ENCODE measurements around the gene NR1D2.
"Not testable (repeated sequence)": the region's sequence is repeated elsewhere in the genome, so short reads cannot be mapped to it uniquely, and the experiment has no call there.

NR1D2 gene

DNA sequence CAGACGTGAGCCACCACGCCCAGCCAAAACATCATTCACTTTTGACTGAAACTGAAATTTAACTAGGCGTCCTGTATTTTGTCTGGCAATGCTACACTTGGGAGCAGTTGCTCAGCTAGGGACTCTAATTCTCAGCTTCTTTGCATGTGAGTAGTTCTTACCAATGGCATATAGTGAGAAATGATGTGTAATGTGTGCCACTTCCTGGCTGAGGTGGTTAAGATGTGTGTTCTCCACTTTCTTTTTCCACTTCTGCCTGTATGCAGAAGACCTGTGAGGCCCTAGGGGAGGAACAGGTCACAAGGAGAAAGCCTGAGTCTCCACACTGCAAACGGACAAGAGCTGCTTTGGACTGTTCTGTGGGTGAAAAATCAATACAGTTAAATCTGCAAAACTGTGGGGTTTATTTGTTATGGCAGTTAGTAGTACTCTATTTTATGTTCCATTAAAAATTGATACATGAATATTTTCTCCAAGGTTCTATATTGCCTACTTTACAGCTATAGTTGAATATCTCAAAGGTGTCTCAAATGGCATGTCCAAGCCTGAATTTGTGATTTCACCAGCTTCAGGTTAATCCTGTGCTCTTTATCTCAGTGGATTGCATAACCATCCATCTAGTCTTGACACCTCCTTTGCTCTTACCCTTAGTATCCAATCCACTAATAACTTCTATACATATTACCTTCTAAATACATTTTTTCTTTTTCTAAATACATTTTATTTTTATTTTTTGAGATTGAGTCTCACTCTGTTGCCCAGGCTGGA is 59.3 kb downstream of the NR1D2 start:
- TF ChIP-seq, protein P1, sequence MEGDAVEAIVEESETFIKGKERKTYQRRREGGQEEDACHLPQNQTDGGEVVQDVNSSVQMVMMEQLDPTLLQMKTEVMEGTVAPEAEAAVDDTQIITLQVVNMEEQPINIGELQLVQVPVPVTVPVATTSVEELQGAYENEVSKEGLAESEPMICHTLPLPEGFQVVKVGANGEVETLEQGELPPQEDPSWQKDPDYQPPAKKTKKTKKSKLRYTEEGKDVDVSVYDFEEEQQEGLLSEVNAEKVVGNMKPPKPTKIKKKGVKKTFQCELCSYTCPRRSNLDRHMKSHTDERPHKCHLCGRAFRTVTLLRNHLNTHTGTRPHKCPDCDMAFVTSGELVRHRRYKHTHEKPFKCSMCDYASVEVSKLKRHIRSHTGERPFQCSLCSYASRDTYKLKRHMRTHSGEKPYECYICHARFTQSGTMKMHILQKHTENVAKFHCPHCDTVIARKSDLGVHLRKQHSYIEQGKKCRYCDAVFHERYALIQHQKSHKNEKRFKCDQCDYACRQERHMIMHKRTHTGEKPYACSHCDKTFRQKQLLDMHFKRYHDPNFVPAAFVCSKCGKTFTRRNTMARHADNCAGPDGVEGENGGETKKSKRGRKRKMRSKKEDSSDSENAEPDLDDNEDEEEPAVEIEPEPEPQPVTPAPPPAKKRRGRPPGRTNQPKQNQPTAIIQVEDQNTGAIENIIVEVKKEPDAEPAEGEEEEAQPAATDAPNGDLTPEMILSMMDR (IDR thresholded peaks at IDR 0.05; ENCODE audit: extremely low read depth, insufficient read depth, missing control alignments) = no peak
- no peak for DNase-seq (ENCODE audit: low spot score)
- in situ Hi-C loops (cut with MboI; ENCODE audit: low pct_unique_long_range_greater_than_20kb, low sequenced_read_pairs, unreplicated experiment) = no loop called here

- no peak for DNase-seq (ENCODE audit: low spot score)
- TF ChIP-seq, protein P1 (IDR thresholded peaks at IDR 0.05; ENCODE audit: extremely low read depth, insufficient read depth, missing control alignments) = no peak
- in situ Hi-C loops (cut with MboI; ENCODE audit: low pct_unique_long_range_greater_than_20kb, low sequenced_read_pairs, unreplicated experiment) = no loop called here
Measured at GRCh38 chr3:24005669-24006068, 60.6 kb downstream of the NR1D2 start.

GRCh38 chr3:24010834-24011233 is 65.7 kb downstream of the NR1D2 start:
- in situ Hi-C loops (cut with MboI; ENCODE audit: low pct_unique_long_range_greater_than_20kb, low sequenced_read_pairs, unreplicated experiment) = not testable (repeated sequence)

GRCh38 chr3:24012589-24013269 is 67.6 kb downstream of the NR1D2 start:
- DNase-seq (ENCODE audit: low spot score) = peak; percentile 31
- in situ Hi-C loops (cut with MboI; ENCODE audit: low pct_unique_long_range_greater_than_20kb, low sequenced_read_pairs, unreplicated experiment) = no loop called here
- TF ChIP-seq, protein P1 (IDR thresholded peaks at IDR 0.05; ENCODE audit: extremely low read depth, insufficient read depth, missing control alignments) = no peak

More at GRCh38 chr3:24010834-24011233, 65.7 kb downstream of the NR1D2 start:
- DNase-seq (ENCODE audit: low spot score) = not testable (repeated sequence)

DNA sequence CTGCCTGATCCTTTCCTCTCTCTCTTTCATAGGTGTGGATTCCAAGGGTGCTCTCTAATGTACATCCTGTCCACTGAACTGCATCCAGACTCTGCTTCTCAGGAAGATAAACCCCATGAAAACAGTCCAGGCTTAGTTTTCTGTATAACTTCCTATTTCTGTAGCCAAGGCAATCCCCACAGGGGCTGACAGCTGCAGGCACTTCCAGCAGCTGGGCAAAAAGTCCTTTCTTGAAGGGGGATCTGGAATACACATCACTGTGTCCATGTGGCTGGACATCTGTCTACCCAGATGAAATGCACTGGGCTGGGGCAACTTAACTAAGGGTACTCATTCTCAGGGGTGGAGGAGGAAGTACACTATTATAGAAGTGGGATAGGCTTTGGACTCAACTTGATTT is 72.2 kb downstream of the NR1D2 start:
- TF ChIP-seq, protein P1 (IDR thresholded peaks at IDR 0.05; ENCODE audit: extremely low read depth, insufficient read depth, missing control alignments) = no peak
- DNase-seq (ENCODE audit: low spot score) = no peak
- in situ Hi-C loops (cut with MboI; ENCODE audit: low pct_unique_long_range_greater_than_20kb, low sequenced_read_pairs, unreplicated experiment) = no loop called here

GRCh38 chr3:24018784-24019570 is 73.9 kb downstream of the NR1D2 start:
- DNase-seq (ENCODE audit: low spot score) = no peak
- in situ Hi-C loops (cut with MboI; ENCODE audit: low pct_unique_long_range_greater_than_20kb, low sequenced_read_pairs, unreplicated experiment) = no loop called here
- TF ChIP-seq, protein P1 (IDR thresholded peaks at IDR 0.05; ENCODE audit: extremely low read depth, insufficient read depth, missing control alignments) = no peak

Data from GM13977 (cell line).